K562 (cell line): ENCODE results near the gene ATP9B. TPM values are rescaled to one million over a fixed set of nuclear protein-coding genes. Genes with fewer than 3 reads are reported as not detected.

Source experiments
- ATAC-seq: fragments of 200-7000 bp; cut with Tn5 transposase; 3 replicates; pipeline ENCODE4 v1.9.1; 2020; ENCODE audit warnings: moderate library complexity
- BruUV-seq: library from RNA; stranded (reverse); fragments of 400-500 nt; replicated peaks from 2 replicates; lab custom pipeline; 2021; lab: Mats Ljungman, UMichigan
- CTCF ChIA-PET: fragments of 300-600 bp; formaldehyde crosslinking; extraction: SDS; loops from one replicate; lab custom pipeline; 2021; ENCODE audit warnings: low intra/inter-chr PET ratio; lab: Yijun Ruan, JAX
- POLR2A ChIA-PET: fragments of 300-600, 350-650 bp; sonication (Branson Sonifier 250); formaldehyde crosslinking; extraction: SDS; loops from one replicate; lab custom pipeline; 2021; ENCODE audit warnings: antibody characterized with exemption, inconsistent platforms; lab: Yijun Ruan, JAX
- DNase-seq, 4 experiments: peaks; one replicate each; pipeline versions ENCODE4 v3.0.0 to v3.0.0-alpha.2; 2011 to 2018; ENCODE audit warnings: low spot score in 3 of 4, mixed read lengths in 3 of 4; ENCODE audit errors: extremely low read depth in 1 of 4
- FAIRE-seq: peaks from 2 replicates; lab custom pipeline; 2011; peaks lifted over from hg19 to GRCh38; lab: Jason Lieb, UNC
- H2AFZ ChIP-seq: 2 replicates; pipeline ENCODE4 v1.6.0; 2011; ENCODE audit warnings: low read depth, low read length, control low read depth, inconsistent platforms
- H3K27ac ChIP-seq: fragments of 200-600 bp; 3 replicates; pipeline ENCODE4 v1.8.0; 2011; ENCODE audit warnings: low read depth, mild to moderate bottlenecking, control low read depth, inconsistent platforms, low read length, moderate library complexity, mixed read lengths; ENCODE audit errors: extremely low read depth
- H3K27me3 ChIP-seq, 2 experiments: fragments of 300-600 bp in 1 of 2; 2 replicates in 1 of 2; 3 replicates in 1 of 2; pipeline versions ENCODE4 v1.6.0 to v1.8.0; 2011; ENCODE audit warnings: inconsistent platforms in 2 of 2, low read length in 2 of 2, mild to moderate bottlenecking in 1 of 2, mixed read lengths in 1 of 2, moderate library complexity in 1 of 2; ENCODE audit not compliant: control insufficient read depth in 2 of 2, insufficient read depth in 2 of 2
- H3K36me3 ChIP-seq: fragments of 300-600 bp; 3 replicates; pipeline ENCODE4 v1.8.0; 2011; ENCODE audit warnings: mild to moderate bottlenecking, low read length, inconsistent platforms; ENCODE audit not compliant: control insufficient read depth, insufficient read depth
- H3K4me1 ChIP-seq, 2 experiments: fragments of 200-600 bp in 1 of 2; replicated peaks in 1 of 2; 2 replicates in 1 of 2; 3 replicates in 1 of 2; pipeline versions ENCODE4 v1.5.1 to v1.8.0; 2011; ENCODE audit warnings: inconsistent platforms in 2 of 2, low read length in 2 of 2, mild to moderate bottlenecking in 1 of 2, mixed read lengths in 1 of 2, moderate library complexity in 1 of 2; ENCODE audit not compliant: control insufficient read depth in 2 of 2, insufficient read depth in 2 of 2
- H3K4me2 ChIP-seq: 2 replicates; pipeline ENCODE4 v1.6.1; 2011; ENCODE audit warnings: low read length, control low read depth, inconsistent platforms, mixed read lengths; ENCODE audit not compliant: insufficient read depth
- H3K4me3 ChIP-seq: fragments of 200-600 bp; sonication (generic), shearing (Covaris generic); 2 replicates; pipeline ENCODE4 v1.5.1; 2016; ENCODE audit warnings: control low read depth, inconsistent platforms
- H3K79me2 ChIP-seq: fragments of 200-600 bp; 3 replicates; pipeline ENCODE4 v1.8.0; 2011; ENCODE audit warnings: low read length, inconsistent platforms; ENCODE audit not compliant: control insufficient read depth, insufficient read depth
- H3K9ac ChIP-seq, 2 experiments: 2 replicates each; pipeline versions ENCODE4 v1.6.0 to v1.6.1; 2011; ENCODE audit warnings: low read depth in 2 of 2, low read length in 2 of 2, control low read depth in 1 of 2, inconsistent platforms in 1 of 2, mild to moderate bottlenecking in 1 of 2, mixed read lengths in 1 of 2; ENCODE audit not compliant: insufficient read depth in 1 of 2
- H3K9me1 ChIP-seq: one replicate; pipeline ENCODE4 v1.6.0; 2011; ENCODE audit warnings: inconsistent platforms, mild to moderate bottlenecking, low read length, moderate library complexity; ENCODE audit not compliant: control insufficient read depth, insufficient read depth
- H3K9me3 ChIP-seq: replicated peaks from 2 replicates; pipeline ENCODE4 v1.5.1; 2011; ENCODE audit warnings: low read depth, low read length, inconsistent platforms; ENCODE audit not compliant: control insufficient read depth, insufficient read depth
- H4K20me1 ChIP-seq: replicated peaks from 2 replicates; pipeline ENCODE4 v1.6.1; 2011; ENCODE audit warnings: low read length, inconsistent platforms, mixed read lengths; ENCODE audit not compliant: control insufficient read depth, insufficient read depth
- FIP1L1 ChIP-seq: fragments of 200-400 bp; formaldehyde crosslinking; IDR thresholded peaks from 2 replicates; pipeline ENCODE4 v1.6.1; 2018; ENCODE audit warnings: mild to moderate bottlenecking, low read depth, low read length; ENCODE audit not compliant: poor library complexity, severe bottlenecking
- MAX ChIP-seq: sonication (generic); formaldehyde crosslinking; IDR thresholded peaks from 2 replicates; pipeline ENCODE4 v1.9.0; 2022; ENCODE audit warnings: mild to moderate bottlenecking, missing genetic modification reagents
- NFXL1 ChIP-seq: fragments of 450-650 bp; formaldehyde crosslinking; IDR thresholded peaks from 2 replicates; pipeline ENCODE4 v1.4.0; 2021; ENCODE audit warnings: mild to moderate bottlenecking
- PHB2 ChIP-seq: fragments of 450-650 bp; IDR thresholded peaks from 2 replicates; pipeline ENCODE4 v1.6.1; 2017; ENCODE audit warnings: low read depth
- YBX1 ChIP-seq: fragments of 450-650 bp; IDR thresholded peaks from 2 replicates; pipeline ENCODE4 v1.7.1; 2016; ENCODE audit warnings: mild to moderate bottlenecking
- ZNF436 ChIP-seq: fragments of 250-450, 450-650 bp; sonication (Bioruptor Pico); formaldehyde crosslinking; IDR thresholded peaks from 2 replicates; pipeline ENCODE4 v1.7.0; 2020; ENCODE audit warnings: mild to moderate bottlenecking
- ZNF830 ChIP-seq: fragments of 250-450 bp; sonication (Bioruptor Pico); IDR thresholded peaks from 2 replicates; pipeline ENCODE4 v1.5.0; 2021; ENCODE audit warnings: mild to moderate bottlenecking
- WGBS: fragments of 100-300 bp; shearing (Covaris generic); methylation state at CpG from one replicate; pipeline ENCODE4 v1.1.6; 2016; ENCODE audit warnings: low coverage, mixed read lengths; ENCODE audit not compliant: insufficient coverage; ENCODE audit errors: missing lambda C conversion rate; 5-methylcytosine and 5-hydroxymethylcytosine counted together
- in situ Hi-C: fragments of 300-500 bp; cut with MboI; formaldehyde crosslinking; loops from 4 replicates; pipeline ENCODE4 v1.15.0; 2018; ENCODE audit warnings: inconsistent platforms, mixed read lengths
- intact Hi-C: fragments of 100-400 bp; cut with micrococcal nuclease; formaldehyde crosslinking; loops from 2 replicates; pipeline ENCODE4 v1.14.2; 2022
- polyA plus RNA-seq, 8 experiments: library from polyadenylated mRNA; depleted of rRNA in 4 of 8; stranded (reverse) in 5 of 8; unstranded in 3 of 8; fragments of >200 nt; fragmentation: Nextera tagmentation in 2 of 8; fragmentation: Illumina TruSeq in 1 of 8; extraction: Ambion mirVana in 2 of 8; extraction: Trizol in 1 of 8; gene quantifications; 2 replicates each; pipeline versions ENCODE4 v1.2.1 to v1.2.3, GENCODE V29; 2011 to 2014; ENCODE audit warnings: inconsistent platforms in 1 of 8, missing spikeins in 1 of 8
- total RNA-seq, 7 experiments: library from RNA; depleted of rRNA in 6 of 7; stranded (reverse); fragments of >200 nt in 6 of 7; fragmentation: Illumina TruSeq in 2 of 7; extraction: Trizol in 2 of 7; gene quantifications; 2 replicates each; pipeline versions ENCODE4 v1.2.1 to v1.2.3, GENCODE V29; 2011 to 2021; ENCODE audit warnings: low replicate concordance in 1 of 7
- TF ChIP-seq, protein P1 (sequence below): sonication (generic); IDR thresholded peaks from 2 replicates; pipeline ENCODE4 v1.6.1; 2016
- TF ChIP-seq, protein P2 (sequence below): fragments of 450-650 bp; formaldehyde crosslinking; IDR thresholded peaks from 2 replicates; pipeline ENCODE4 v1.4.0; 2022; ENCODE audit warnings: missing genetic modification characterization

The ATP9B gene
- total and polyA plus RNA-seq, 9 of the 15 experiments (the other 6 are each of a cell fraction or from before 2014, with no cell fraction given), result 0.66 to 13.2 (median 7.9) TPM

DNA sequence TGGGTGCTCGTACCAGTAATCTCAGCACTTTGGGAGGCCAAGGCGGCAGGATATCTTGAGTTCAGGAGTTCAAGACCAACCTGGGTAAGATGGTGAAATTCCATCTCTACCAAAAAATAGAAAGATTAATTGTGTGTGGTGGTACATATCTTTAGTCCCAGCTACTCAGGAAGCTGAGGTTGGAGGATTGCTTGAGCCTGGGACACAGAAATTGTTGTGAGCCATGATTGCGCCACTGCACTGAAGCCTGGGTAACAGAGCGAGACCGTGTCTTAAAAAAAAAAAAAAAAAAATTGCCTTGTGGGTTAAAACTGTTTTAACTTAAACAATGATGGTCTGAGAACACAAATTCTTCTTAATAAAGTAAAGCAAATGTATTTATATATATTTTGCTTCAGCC lies 49.6 kb downstream of the ATP9B start:
- FAIRE-seq, result no peak
- BruUV-seq, result no TSS peak
- H4K20me1 ChIP-seq, result no peaks in the 10 kb centered on the region

More for the DNA sequence above, 49.6 kb downstream of the ATP9B start:
- TF ChIP-seq, protein P1, sequence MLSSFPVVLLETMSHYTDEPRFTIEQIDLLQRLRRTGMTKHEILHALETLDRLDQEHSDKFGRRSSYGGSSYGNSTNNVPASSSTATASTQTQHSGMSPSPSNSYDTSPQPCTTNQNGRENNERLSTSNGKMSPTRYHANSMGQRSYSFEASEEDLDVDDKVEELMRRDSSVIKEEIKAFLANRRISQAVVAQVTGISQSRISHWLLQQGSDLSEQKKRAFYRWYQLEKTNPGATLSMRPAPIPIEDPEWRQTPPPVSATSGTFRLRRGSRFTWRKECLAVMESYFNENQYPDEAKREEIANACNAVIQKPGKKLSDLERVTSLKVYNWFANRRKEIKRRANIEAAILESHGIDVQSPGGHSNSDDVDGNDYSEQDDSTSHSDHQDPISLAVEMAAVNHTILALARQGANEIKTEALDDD, result no peak
- TF ChIP-seq ZNF830 (CRISPR knock-in tag) (no peak), NFXL1 (CRISPR knock-in tag) (no peak), FIP1L1 (no peak), ZNF436 (no peak), YBX1 (no peak), PHB2 (no peak), MAX (CRISPR knock-in tag) (no peak)
- TF ChIP-seq, protein P2, sequence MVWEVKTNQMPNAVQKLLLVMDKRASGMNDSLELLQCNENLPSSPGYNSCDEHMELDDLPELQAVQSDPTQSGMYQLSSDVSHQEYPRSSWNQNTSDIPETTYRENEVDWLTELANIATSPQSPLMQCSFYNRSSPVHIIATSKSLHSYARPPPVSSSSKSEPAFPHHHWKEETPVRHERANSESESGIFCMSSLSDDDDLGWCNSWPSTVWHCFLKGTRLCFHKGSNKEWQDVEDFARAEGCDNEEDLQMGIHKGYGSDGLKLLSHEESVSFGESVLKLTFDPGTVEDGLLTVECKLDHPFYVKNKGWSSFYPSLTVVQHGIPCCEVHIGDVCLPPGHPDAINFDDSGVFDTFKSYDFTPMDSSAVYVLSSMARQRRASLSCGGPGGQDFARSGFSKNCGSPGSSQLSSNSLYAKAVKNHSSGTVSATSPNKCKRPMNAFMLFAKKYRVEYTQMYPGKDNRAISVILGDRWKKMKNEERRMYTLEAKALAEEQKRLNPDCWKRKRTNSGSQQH, result no peak
- ATAC-seq (no peak), DNase-seq (no peak)
- Histone ChIP-seq H3K4me2 (no peak overlapping the region), H3K79me2 (no peaks in the 10 kb centered on the region), H3K27ac (no peak overlapping the region), H3K9me3 (no peaks in the 10 kb centered on the region), H3K27me3 (no peaks in the 10 kb centered on the region), H3K9me1 (no peaks in the 10 kb centered on the region), H3K9ac (no peak overlapping the region), H3K36me3 (peaks cover 3% of the 10 kb centered on the region; the same call in 1 of the 3 replicates), H2AFZ (no peak overlapping the region), H3K4me3 (no peak overlapping the region), H3K4me1 (no peaks in the 10 kb centered on the region)
- ChIA-PET POLR2A (interaction anchor here (0.6 kb wide), 1 partner anchor 14 kb away, joined by 3 read pairs; no protein-coding TSS in a partner anchor), CTCF (no interaction called here)
- 92% methylated on average over 2 of the region's 5 CpGs for WGBS
- intact Hi-C loops (no loop called here), in situ Hi-C loops (no loop called here)
